ENCODE data around the gene DYNC1H1. TPM values are rescaled to one million over a fixed set of nuclear protein-coding genes. Genes with fewer than 3 reads are reported as not detected.

The DYNC1H1 gene
- total and polyA plus RNA-seq, 2 donors (not counting 1 experiment from before 2014, with no cell fraction given), result 128 to 677 TPM

DNA sequence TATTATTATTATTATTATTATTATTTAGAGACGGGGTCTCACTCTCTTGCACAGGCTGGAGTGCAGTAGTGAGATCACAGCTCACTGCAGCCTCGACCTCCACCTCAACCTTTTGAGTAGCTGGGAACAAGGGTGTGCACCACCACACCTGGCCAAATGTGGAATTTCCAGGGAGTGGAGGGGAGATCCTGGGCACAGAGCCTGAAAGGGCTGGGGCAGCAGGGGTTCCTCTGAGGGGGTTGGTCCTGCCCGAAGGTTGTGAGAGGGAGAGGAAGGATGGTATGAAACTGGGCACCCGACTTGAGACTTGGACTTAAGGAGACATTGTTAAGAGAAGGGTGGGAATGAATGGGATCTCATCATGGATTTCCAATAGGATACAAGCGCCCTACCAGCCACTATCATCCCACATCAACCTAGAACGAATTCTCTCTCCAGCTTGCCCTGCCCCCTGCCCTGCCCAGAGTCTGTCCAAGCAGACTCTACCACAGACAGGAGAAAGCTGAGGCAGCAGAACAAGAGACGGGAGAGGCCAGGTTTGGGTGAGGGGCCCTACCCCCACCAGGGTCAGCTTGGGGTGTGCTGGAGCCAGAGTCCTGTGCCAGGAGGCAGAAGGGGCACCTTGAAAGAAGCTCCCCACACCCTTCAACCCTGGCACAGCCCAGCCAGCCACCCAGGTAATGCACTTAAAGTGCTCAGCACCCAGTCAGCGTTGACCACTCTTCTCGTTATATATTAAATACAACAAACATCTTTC is 2.4 kb upstream of the DYNC1H1 start:
- H3K4me1 ChIP-seq (ENCODE audit: control insufficient read depth, extremely low read depth, insufficient read depth, low read length), result peaks cover 21% of the 10 kb centered on the region
- H3K27ac ChIP-seq (ENCODE audit: insufficient read depth, low read length), result peak overlapping the region; percentile 41
- no peaks in the 10 kb centered on the region for H3K27me3 ChIP-seq (ENCODE audit: control insufficient read depth, insufficient read depth, low read length)
- no peaks in the 10 kb centered on the region for H4K20me1 ChIP-seq (ENCODE audit: control insufficient read depth, extremely low read depth, insufficient read depth, low read length)
- H3K36me3 ChIP-seq (ENCODE audit: control insufficient read depth, insufficient read depth, low read length), result no peaks in the 10 kb centered on the region
- TF ChIP-seq, protein P1, sequence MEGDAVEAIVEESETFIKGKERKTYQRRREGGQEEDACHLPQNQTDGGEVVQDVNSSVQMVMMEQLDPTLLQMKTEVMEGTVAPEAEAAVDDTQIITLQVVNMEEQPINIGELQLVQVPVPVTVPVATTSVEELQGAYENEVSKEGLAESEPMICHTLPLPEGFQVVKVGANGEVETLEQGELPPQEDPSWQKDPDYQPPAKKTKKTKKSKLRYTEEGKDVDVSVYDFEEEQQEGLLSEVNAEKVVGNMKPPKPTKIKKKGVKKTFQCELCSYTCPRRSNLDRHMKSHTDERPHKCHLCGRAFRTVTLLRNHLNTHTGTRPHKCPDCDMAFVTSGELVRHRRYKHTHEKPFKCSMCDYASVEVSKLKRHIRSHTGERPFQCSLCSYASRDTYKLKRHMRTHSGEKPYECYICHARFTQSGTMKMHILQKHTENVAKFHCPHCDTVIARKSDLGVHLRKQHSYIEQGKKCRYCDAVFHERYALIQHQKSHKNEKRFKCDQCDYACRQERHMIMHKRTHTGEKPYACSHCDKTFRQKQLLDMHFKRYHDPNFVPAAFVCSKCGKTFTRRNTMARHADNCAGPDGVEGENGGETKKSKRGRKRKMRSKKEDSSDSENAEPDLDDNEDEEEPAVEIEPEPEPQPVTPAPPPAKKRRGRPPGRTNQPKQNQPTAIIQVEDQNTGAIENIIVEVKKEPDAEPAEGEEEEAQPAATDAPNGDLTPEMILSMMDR (conservative IDR thresholded peaks at IDR 0.05 in 1 of 2, IDR thresholded peaks at IDR 0.05 in 1 of 2; ENCODE audit: low read depth in 1 of 2, low read length in 2 of 2), result no peak
- TF ChIP-seq EZH2 (IDR thresholded peaks at IDR 0.05; ENCODE audit: low read length, missing control alignments), result no peak
- H3K79me2 ChIP-seq (ENCODE audit: control insufficient read depth, insufficient read depth, low read length), result peaks cover 28% of the 10 kb centered on the region
- no peak overlapping the region for H3K4me3 ChIP-seq (replicated peaks in 1 of 4; ENCODE audit: control extremely low read depth in 1 of 4, insufficient read depth in 1 of 4, low read depth in 3 of 4, low read length in 4 of 4)
- H3K9me3 ChIP-seq (ENCODE audit: control insufficient read depth, insufficient read depth, low read depth, low read length), result no peaks in the 10 kb centered on the region
- no peak overlapping the region for H2AFZ ChIP-seq (ENCODE audit: low read length)
- peak overlapping the region; percentile 67 for H3K4me2 ChIP-seq (ENCODE audit: extremely low read depth, insufficient read depth, low read length)
- no peak overlapping the region for H3K9ac ChIP-seq (ENCODE audit: insufficient read depth, low read length)
- no peak for DNase-seq (ENCODE audit: low read depth in 2 of 2)

DNA sequence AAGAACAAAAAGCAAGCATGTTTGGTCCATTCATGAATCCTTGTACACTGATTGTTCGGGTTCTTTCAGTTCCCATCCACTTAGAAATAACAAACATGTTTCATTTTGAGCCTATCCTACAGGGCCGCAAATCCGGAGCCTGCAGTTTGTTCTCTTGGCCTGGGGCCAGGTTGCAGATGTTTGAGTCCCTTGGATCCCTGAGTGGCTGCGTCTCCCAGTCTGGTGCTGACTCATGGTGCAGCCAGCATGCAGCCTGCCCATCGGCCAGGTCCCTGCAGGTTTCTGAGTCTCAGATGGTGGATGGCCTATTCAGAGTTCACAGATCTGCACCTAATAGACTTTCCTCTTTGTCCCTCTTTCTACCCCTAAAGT is 1.9 kb upstream of the DYNC1H1 start:
- Histone ChIP-seq H3K27me3 (ENCODE audit: control insufficient read depth, insufficient read depth, low read length) (no peaks in the 10 kb centered on the region), H3K4me1 (ENCODE audit: control insufficient read depth, extremely low read depth, insufficient read depth, low read length) (peaks cover 21% of the 10 kb centered on the region), H2AFZ (ENCODE audit: low read length) (no peak overlapping the region), H3K36me3 (ENCODE audit: control insufficient read depth, insufficient read depth, low read length) (no peaks in the 10 kb centered on the region), H3K79me2 (ENCODE audit: control insufficient read depth, insufficient read depth, low read length) (peaks cover 34% of the 10 kb centered on the region), H3K4me2 (ENCODE audit: extremely low read depth, insufficient read depth, low read length) (peak overlapping the region; percentile 67), H4K20me1 (ENCODE audit: control insufficient read depth, extremely low read depth, insufficient read depth, low read length) (no peaks in the 10 kb centered on the region), H3K9ac (ENCODE audit: insufficient read depth, low read length) (no peak overlapping the region), H3K4me3 (replicated peaks in 1 of 4; ENCODE audit: control extremely low read depth in 1 of 4, insufficient read depth in 1 of 4, low read depth in 3 of 4, low read length in 4 of 4) (no peak overlapping the region), H3K27ac (ENCODE audit: insufficient read depth, low read length) (peak overlapping the region; percentile 41), H3K9me3 (ENCODE audit: control insufficient read depth, insufficient read depth, low read depth, low read length) (no peaks in the 10 kb centered on the region)
- peak; percentile 86 to 92 for DNase-seq (ENCODE audit: low read depth in 2 of 2)
- TF ChIP-seq EZH2 (IDR thresholded peaks at IDR 0.05; ENCODE audit: low read length, missing control alignments), result no peak
- TF ChIP-seq, protein P1 (conservative IDR thresholded peaks at IDR 0.05 in 1 of 2, IDR thresholded peaks at IDR 0.05 in 1 of 2; ENCODE audit: low read depth in 1 of 2, low read length in 2 of 2), result no peak

DNA sequence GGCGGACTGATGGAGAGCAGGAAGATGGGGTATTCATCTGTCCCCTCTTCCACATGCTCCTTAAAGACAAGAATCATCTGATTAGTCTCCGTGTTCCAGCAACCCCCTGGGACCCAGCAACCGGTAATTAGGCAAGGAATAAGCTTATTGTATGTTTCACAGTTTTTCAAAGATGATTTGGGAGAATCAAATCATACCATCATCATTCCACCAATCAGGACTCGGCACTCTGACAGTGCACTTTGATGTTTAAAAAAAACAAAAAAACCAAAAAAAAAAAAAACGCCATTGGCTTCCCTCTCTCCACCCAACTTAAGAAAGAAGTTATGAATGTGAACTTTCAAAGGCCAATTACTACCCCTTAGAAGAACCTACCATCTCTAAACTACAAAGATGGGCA is 1.3 kb upstream of the DYNC1H1 start:
- peaks cover 21% of the 10 kb centered on the region for H3K4me1 ChIP-seq (ENCODE audit: control insufficient read depth, extremely low read depth, insufficient read depth, low read length)
- no peak overlapping the region for H3K4me2 ChIP-seq (ENCODE audit: extremely low read depth, insufficient read depth, low read length)
- no peaks in the 10 kb centered on the region for H3K9me3 ChIP-seq (ENCODE audit: control insufficient read depth, insufficient read depth, low read depth, low read length)
- no peak overlapping the region for H3K4me3 ChIP-seq (replicated peaks in 1 of 4; ENCODE audit: control extremely low read depth in 1 of 4, insufficient read depth in 1 of 4, low read depth in 3 of 4, low read length in 4 of 4)
- no peak for TF ChIP-seq EZH2 (IDR thresholded peaks at IDR 0.05; ENCODE audit: low read length, missing control alignments)
- TF ChIP-seq, protein P1 (conservative IDR thresholded peaks at IDR 0.05 in 1 of 2, IDR thresholded peaks at IDR 0.05 in 1 of 2; ENCODE audit: low read depth in 1 of 2, low read length in 2 of 2), result no peak
- DNase-seq (ENCODE audit: low read depth in 2 of 2), result no peak
- H3K27ac ChIP-seq (ENCODE audit: insufficient read depth, low read length), result peak overlapping the region; percentile 61
- H3K79me2 ChIP-seq (ENCODE audit: control insufficient read depth, insufficient read depth, low read length), result peaks cover 39% of the 10 kb centered on the region
- no peak overlapping the region for H2AFZ ChIP-seq (ENCODE audit: low read length)
- H3K27me3 ChIP-seq (ENCODE audit: control insufficient read depth, insufficient read depth, low read length), result no peaks in the 10 kb centered on the region
- no peak overlapping the region for H3K9ac ChIP-seq (ENCODE audit: insufficient read depth, low read length)
- no peaks in the 10 kb centered on the region for H3K36me3 ChIP-seq (ENCODE audit: control insufficient read depth, insufficient read depth, low read length)
- H4K20me1 ChIP-seq (ENCODE audit: control insufficient read depth, extremely low read depth, insufficient read depth, low read length), result no peaks in the 10 kb centered on the region

All from fibroblast of lung (primary cell).